GM12878 (cell line): ENCODE measurements around the gene MICAL3.

Experiments
- CREB1 ChIP-seq: IDR thresholded peaks from 2 replicates; pipeline ENCODE4 v1.6.1; 2012; ENCODE audit warnings: low read depth, mild to moderate bottlenecking, inconsistent platforms
- POLR2AphosphoS5 ChIP-seq: IDR thresholded peaks from 2 replicates; pipeline ENCODE4 v1.6.1; 2011; ENCODE audit warnings: mild to moderate bottlenecking, low read length, inconsistent platforms
- TF ChIP-seq, protein P1 (sequence below): fragments of 450-650 bp; IDR thresholded peaks from 2 replicates; pipeline ENCODE4 v1.6.1; 2017; ENCODE audit warnings: mild to moderate bottlenecking, moderate library complexity

DNA sequence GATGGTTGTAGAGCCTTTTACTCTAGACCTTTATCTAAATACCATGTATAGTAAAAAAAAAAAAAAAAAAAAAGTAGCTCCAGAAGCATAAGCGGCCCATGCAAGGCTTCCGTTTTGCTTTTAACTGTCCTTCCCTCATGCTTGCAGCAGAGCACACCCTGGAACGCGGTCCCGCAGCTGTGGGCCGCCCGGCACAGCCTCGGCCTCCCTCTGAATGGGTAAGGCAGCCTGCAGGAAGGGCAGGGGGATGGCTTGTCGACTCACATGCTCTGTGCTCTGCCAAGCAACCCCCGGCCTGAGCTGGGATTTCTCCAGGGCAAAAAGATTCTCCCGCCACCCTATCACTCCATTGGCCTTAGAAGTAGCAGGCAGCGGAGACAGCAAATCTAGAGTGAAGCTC is 148.7 kb downstream of the MICAL3 start:
- no peak for TF ChIP-seq CREB1
- TF ChIP-seq POLR2AphosphoS5: no peak
- TF ChIP-seq, protein P1, sequence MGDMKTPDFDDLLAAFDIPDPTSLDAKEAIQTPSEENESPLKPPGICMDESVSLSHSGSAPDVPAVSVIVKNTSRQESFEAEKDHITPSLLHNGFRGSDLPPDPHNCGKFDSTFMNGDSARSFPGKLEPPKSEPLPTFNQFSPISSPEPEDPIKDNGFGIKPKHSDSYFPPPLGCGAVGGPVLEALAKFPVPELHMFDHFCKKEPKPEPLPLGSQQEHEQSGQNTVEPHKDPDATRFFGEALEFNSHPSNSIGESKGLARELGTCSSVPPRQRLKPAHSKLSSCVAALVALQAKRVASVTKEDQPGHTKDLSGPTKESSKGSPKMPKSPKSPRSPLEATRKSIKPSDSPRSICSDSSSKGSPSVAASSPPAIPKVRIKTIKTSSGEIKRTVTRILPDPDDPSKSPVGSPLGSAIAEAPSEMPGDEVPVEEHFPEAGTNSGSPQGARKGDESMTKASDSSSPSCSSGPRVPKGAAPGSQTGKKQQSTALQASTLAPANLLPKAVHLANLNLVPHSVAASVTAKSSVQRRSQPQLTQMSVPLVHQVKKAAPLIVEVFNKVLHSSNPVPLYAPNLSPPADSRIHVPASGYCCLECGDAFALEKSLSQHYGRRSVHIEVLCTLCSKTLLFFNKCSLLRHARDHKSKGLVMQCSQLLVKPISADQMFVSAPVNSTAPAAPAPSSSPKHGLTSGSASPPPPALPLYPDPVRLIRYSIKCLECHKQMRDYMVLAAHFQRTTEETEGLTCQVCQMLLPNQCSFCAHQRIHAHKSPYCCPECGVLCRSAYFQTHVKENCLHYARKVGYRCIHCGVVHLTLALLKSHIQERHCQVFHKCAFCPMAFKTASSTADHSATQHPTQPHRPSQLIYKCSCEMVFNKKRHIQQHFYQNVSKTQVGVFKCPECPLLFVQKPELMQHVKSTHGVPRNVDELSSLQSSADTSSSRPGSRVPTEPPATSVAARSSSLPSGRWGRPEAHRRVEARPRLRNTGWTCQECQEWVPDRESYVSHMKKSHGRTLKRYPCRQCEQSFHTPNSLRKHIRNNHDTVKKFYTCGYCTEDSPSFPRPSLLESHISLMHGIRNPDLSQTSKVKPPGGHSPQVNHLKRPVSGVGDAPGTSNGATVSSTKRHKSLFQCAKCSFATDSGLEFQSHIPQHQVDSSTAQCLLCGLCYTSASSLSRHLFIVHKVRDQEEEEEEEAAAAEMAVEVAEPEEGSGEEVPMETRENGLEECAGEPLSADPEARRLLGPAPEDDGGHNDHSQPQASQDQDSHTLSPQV: no peak
